ENCODE results near the gene CALU.

CALU gene

GRCh38 chr7:128697302-128697905 lies 41.8 kb upstream of the CALU start:
- ChIA-PET POLR2A (no interaction called here), CTCF (interaction anchor here (0.9 to 1.3 kb wide), 3 partner anchors 20 to 186 kb away, joined by 3 read pairs; no protein-coding TSS in a partner anchor)
- no peak for TF ChIP-seq CTCF (IDR thresholded peaks at IDR 0.05; ENCODE audit: control extremely low read depth, extremely low read depth, low read depth, missing control alignments)
- peak; percentile 59 for DNase-seq (ENCODE audit: extremely low spot score)

GRCh38 chr7:128699196-128699712 lies 39.9 kb upstream of the CALU start:
- ChIA-PET POLR2A (no interaction called here), CTCF (no interaction called here)
- no peak for DNase-seq (ENCODE audit: extremely low spot score)
- no peak for TF ChIP-seq CTCF (IDR thresholded peaks at IDR 0.05; ENCODE audit: control extremely low read depth, extremely low read depth, low read depth, missing control alignments)

GRCh38 chr7:128699895-128700294 lies 39.3 kb upstream of the CALU start:
- TF ChIP-seq CTCF (IDR thresholded peaks at IDR 0.05; ENCODE audit: control extremely low read depth, extremely low read depth, low read depth, missing control alignments): no peak
- ChIA-PET POLR2A (no interaction called here), CTCF (no interaction called here)
- DNase-seq (ENCODE audit: extremely low spot score): no peak

GRCh38 chr7:128701062-128701785 lies 37.9 kb upstream of the CALU start:
- POLR2A ChIA-PET: no interaction called here
- DNase-seq (ENCODE audit: extremely low spot score): no peak
- CTCF ChIA-PET: interaction anchor here (0.8 to 1.2 kb wide), 2 partner anchors 8 to 34 kb away, joined by 3 to 4 read pairs; no protein-coding TSS in a partner anchor
- TF ChIP-seq CTCF (IDR thresholded peaks at IDR 0.05; ENCODE audit: control extremely low read depth, extremely low read depth, low read depth, missing control alignments): no peak

GRCh38 chr7:128703609-128704241 lies 35.4 kb upstream of the CALU start:
- POLR2A ChIA-PET: interaction anchor here (0.6 kb wide), 1 partner anchor 456 kb away, joined by 6 read pairs; no protein-coding TSS in a partner anchor
- DNase-seq (ENCODE audit: extremely low spot score): no peak
- CTCF ChIA-PET: interaction anchor here (1.1 to 1.2 kb wide), 2 partner anchors 15 to 388 kb away, joined by 3 read pairs; no protein-coding TSS in a partner anchor
- TF ChIP-seq CTCF (IDR thresholded peaks at IDR 0.05; ENCODE audit: control extremely low read depth, extremely low read depth, low read depth, missing control alignments): no peak

- ChIA-PET POLR2A (no interaction called here), CTCF (no interaction called here)
- DNase-seq (ENCODE audit: extremely low spot score): no peak
These were observed 33.2 kb upstream of the CALU start for GRCh38 chr7:128705891-128706333.

More at GRCh38 chr7:128705891-128706333, 33.2 kb upstream of the CALU start:
- TF ChIP-seq CTCF (IDR thresholded peaks at IDR 0.05; ENCODE audit: control extremely low read depth, extremely low read depth, low read depth, missing control alignments): no peak
